Upper lobe of left lung (tissue), 6 donors: ENCODE measurements around the gene PRKAR2B. TPM values are rescaled to one million over a fixed set of nuclear protein-coding genes. Genes with fewer than 3 reads are reported as not detected.

Source experiments
- ATAC-seq, 2 donors: fragments of 200-7000 bp; cut with Tn5 transposase; one replicate each; pipeline ENCODE4 v1.9.1; 2022; ENCODE audit warnings: mild to moderate bottlenecking in 2 of 2, moderate library complexity in 2 of 2; ENCODE audit not compliant: low FRiP score in 2 of 2
- DNase-seq, 2 donors: peaks; one replicate each; pipeline ENCODE4 v3.0.0-alpha.2; 2019 to 2020
- H3K27ac ChIP-seq, 4 donors: fragments of 200-600 bp; sonication (generic); one replicate each; pipeline ENCODE4 v1.5.1; 2016 to 2019
- H3K27me3 ChIP-seq, 4 donors: fragments of 200-600 bp; sonication (generic); one replicate each; pipeline ENCODE4 v1.5.1; 2017 to 2019
- H3K36me3 ChIP-seq, 4 donors: fragments of 200-600 bp; sonication (generic); one replicate each; pipeline ENCODE4 v1.5.1; 2016 to 2019
- H3K4me1 ChIP-seq, 4 donors: fragments of 200-600 bp; sonication (generic); one replicate each; pipeline ENCODE4 v1.5.1; 2018 to 2019
- H3K4me3 ChIP-seq, 4 donors: fragments of 200-600 bp; sonication (generic); one replicate each; pipeline ENCODE4 v1.5.1; 2017 to 2019; ENCODE audit warnings: mild to moderate bottlenecking in 2 of 4, moderate library complexity in 1 of 4
- H3K9me3 ChIP-seq, 4 donors: fragments of 200-600 bp; sonication (generic); one replicate each; pipeline ENCODE4 v1.5.1; 2018 to 2019
- EP300 ChIP-seq, 4 donors: sonication (generic); formaldehyde crosslinking; IDR thresholded peaks; one replicate each; pipeline ENCODE4 v1.5.1; 2017; ENCODE audit warnings: antibody characterized with exemption in 4 of 4, control low read depth in 2 of 4
- POLR2A ChIP-seq, 4 donors: fragments of 450-650 bp; IDR thresholded peaks; one replicate each; pipeline ENCODE4 v1.5.1; 2016 to 2017; ENCODE audit warnings: antibody characterized with exemption in 4 of 4, mild to moderate bottlenecking in 2 of 4
- POLR2AphosphoS5 ChIP-seq, 2 donors: sonication (generic); formaldehyde crosslinking; IDR thresholded peaks; one replicate each; pipeline ENCODE4 v1.5.1; 2017; ENCODE audit warnings: antibody characterized with exemption in 2 of 2
- WGBS, 2 donors: methylation state at CpG; one replicate each; pipeline ENCODE4 v1.1.5; 2017 to 2018; 5-methylcytosine and 5-hydroxymethylcytosine counted together
- total RNA-seq, 6 donors: library from RNA; depleted of rRNA in 4 of 6; stranded (reverse); fragments of >200 nt in 4 of 6; gene quantifications; one replicate each; pipeline versions ENCODE4 v1.1.0 to v1.2.1, GENCODE V29; 2016 to 2021
- TF ChIP-seq, protein P1 (sequence below), 6 experiments: fragments of 450-650 bp in 4 of 6; fragments of 200-600 bp in 2 of 6; sonication (generic) in 2 of 6; IDR thresholded peaks; one replicate each; pipeline ENCODE4 v1.5.1; 2016 to 2019; ENCODE audit warnings: antibody characterized with exemption in 6 of 6
- donor health status: DM: no; HTN: no; CAD: no; lungs with moderate emphysema.
- donor health status: DM: no; HTN: yes; CAD: no; lungs with severe emphysema.

PRKAR2B gene
- total RNA-seq, 6 donors from 2014 or later = 6.5 to 24.1 (median 9.8) TPM

- Histone ChIP-seq H3K27ac (no peak overlapping the region), H3K27me3 (no peaks in the 10 kb centered on the region)
- ATAC-seq = no peak
These were observed 26.4 kb upstream of the PRKAR2B start for GRCh38 chr7:107017965-107018719.

GRCh38 chr7:107020400-107020799, 24.1 kb upstream of the PRKAR2B start:
- no peaks in the 10 kb centered on the region for H3K36me3 ChIP-seq
- 88 to 90% methylated on average over 5 of the region's 5 CpGs for WGBS, 2 donors

More at GRCh38 chr7:107017965-107018719, 26.4 kb upstream of the PRKAR2B start:
- Histone ChIP-seq H3K4me1 (no peaks in the 10 kb centered on the region), H3K36me3 (no peaks in the 10 kb centered on the region), H3K4me3 (no peak overlapping the region), H3K9me3 (no peaks in the 10 kb centered on the region)
- WGBS, 2 donors = 79 to 87% methylated on average over 2 of the region's 2 CpGs
- no peak for DNase-seq
- no peak for TF ChIP-seq EP300 (IDR thresholded peaks at IDR 0.05)
- no peak for TF ChIP-seq POLR2AphosphoS5 (IDR thresholded peaks at IDR 0.05)
- TF ChIP-seq, protein P1, sequence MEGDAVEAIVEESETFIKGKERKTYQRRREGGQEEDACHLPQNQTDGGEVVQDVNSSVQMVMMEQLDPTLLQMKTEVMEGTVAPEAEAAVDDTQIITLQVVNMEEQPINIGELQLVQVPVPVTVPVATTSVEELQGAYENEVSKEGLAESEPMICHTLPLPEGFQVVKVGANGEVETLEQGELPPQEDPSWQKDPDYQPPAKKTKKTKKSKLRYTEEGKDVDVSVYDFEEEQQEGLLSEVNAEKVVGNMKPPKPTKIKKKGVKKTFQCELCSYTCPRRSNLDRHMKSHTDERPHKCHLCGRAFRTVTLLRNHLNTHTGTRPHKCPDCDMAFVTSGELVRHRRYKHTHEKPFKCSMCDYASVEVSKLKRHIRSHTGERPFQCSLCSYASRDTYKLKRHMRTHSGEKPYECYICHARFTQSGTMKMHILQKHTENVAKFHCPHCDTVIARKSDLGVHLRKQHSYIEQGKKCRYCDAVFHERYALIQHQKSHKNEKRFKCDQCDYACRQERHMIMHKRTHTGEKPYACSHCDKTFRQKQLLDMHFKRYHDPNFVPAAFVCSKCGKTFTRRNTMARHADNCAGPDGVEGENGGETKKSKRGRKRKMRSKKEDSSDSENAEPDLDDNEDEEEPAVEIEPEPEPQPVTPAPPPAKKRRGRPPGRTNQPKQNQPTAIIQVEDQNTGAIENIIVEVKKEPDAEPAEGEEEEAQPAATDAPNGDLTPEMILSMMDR (IDR thresholded peaks at IDR 0.05) = no peak
- TF ChIP-seq POLR2A (IDR thresholded peaks at IDR 0.05) = no peak

DNA sequence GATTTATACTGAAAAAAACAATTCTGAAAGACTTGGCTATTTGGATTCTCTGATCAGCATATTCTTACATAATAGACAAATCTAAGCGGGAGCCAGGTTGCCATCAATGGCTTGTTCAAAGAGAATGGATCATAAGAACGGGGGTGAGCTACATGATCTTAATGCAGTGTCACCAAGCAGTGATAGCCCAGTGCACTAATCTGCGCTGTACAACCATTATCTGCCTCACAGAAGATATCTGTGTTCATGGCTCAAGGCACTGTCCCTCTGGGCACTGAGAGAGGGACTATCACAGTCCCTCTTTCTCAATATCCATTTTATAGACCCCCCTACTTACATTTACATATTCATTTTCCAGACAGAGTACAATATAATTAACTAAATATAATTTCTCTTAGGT, 22.9 kb upstream of the PRKAR2B start:
- H3K9me3 ChIP-seq = peaks cover 0 to 5% (median 0%) of the 10 kb centered on the region in 4 donors
- no peaks in the 10 kb centered on the region for H3K36me3 ChIP-seq
- H3K27ac ChIP-seq = no peak overlapping the region
- H3K4me1 ChIP-seq = no peaks in the 10 kb centered on the region
- H3K27me3 ChIP-seq = no peaks in the 10 kb centered on the region
- H3K4me3 ChIP-seq = no peak overlapping the region
- no peak for ATAC-seq
- no peak for DNase-seq
- TF ChIP-seq POLR2AphosphoS5 (IDR thresholded peaks at IDR 0.05) = no peak
- TF ChIP-seq POLR2A (IDR thresholded peaks at IDR 0.05) = no peak
- no peak for TF ChIP-seq EP300 (IDR thresholded peaks at IDR 0.05)
- TF ChIP-seq, protein P1 (IDR thresholded peaks at IDR 0.05) = no peak
- WGBS, 2 donors = 94 to 96% methylated on average over 3 of the region's 3 CpGs

More at GRCh38 chr7:107020400-107020799, 24.1 kb upstream of the PRKAR2B start:
- H3K4me3 ChIP-seq = no peak overlapping the region
- no peaks in the 10 kb centered on the region for H3K4me1 ChIP-seq
- H3K9me3 ChIP-seq = peaks cover 0 to 5% (median 0%) of the 10 kb centered on the region in 4 donors
- no peaks in the 10 kb centered on the region for H3K27me3 ChIP-seq
- DNase-seq (no peak), ATAC-seq (no peak)
- no peak for TF ChIP-seq POLR2A (IDR thresholded peaks at IDR 0.05)
- no peak for TF ChIP-seq EP300 (IDR thresholded peaks at IDR 0.05)
- no peak for TF ChIP-seq POLR2AphosphoS5 (IDR thresholded peaks at IDR 0.05)
- TF ChIP-seq, protein P1 (IDR thresholded peaks at IDR 0.05) = no peak
- no peak overlapping the region for H3K27ac ChIP-seq

DNA sequence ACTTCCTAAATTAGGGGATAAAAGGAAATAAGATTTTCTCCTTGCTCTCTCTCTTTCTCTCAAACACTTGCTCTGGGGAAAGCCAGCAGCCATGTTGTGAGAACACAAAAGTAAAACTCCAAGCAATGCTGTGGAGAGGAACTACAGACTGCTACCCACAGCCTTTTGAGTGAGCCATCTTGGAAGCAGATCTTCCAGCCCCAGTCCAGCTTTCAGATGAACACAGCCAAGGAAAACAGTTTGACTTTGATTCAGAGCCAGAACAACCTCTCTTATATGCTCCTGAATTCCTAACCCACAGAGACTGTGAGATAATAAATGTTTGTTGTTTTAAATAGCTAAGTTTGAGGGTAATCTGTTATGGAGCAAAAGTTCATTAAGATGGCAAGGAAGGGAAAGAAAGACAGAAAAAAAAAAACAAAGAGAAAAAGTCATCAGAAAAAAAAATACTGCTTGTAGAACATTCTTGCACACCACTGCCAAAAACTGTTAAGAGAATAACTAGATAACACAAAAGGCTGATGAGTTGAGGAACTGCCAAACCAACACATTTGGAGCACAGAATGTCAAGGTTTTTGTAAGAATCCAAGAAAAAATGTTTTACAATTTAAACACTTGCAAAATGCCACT, 20.9 kb upstream of the PRKAR2B start:
- Histone ChIP-seq H3K27ac (no peak overlapping the region), H3K27me3 (no peaks in the 10 kb centered on the region), H3K36me3 (no peaks in the 10 kb centered on the region), H3K9me3 (peaks cover 0 to 5% (median 0%) of the 10 kb centered on the region in 4 donors), H3K4me1 (no peaks in the 10 kb centered on the region), H3K4me3 (no peak overlapping the region)
- TF ChIP-seq POLR2A (IDR thresholded peaks at IDR 0.05) (no peak), EP300 (IDR thresholded peaks at IDR 0.05) (no peak), POLR2AphosphoS5 (IDR thresholded peaks at IDR 0.05) (no peak)
- TF ChIP-seq, protein P1 (IDR thresholded peaks at IDR 0.05) = no peak
- no peak for ATAC-seq
- no peak for DNase-seq
